GM20000 (cell line): ENCODE results near the gene TGFBR3.

Experiments used
- DNase-seq: peaks from one replicate; pipeline ENCODE4 v3.0.0; 2012; ENCODE audit warnings: low spot score
- CTCF ChIP-seq: IDR thresholded peaks from 2 replicates; pipeline ENCODE4 v1.5.1; 2012; ENCODE audit warnings: mild to moderate bottlenecking, control low read depth; ENCODE audit errors: extremely low read depth, missing control alignments

TGFBR3 gene

GRCh38 chr1:91784191-91784590 lies 101.8 kb downstream of the TGFBR3 start:
- DNase-seq, result no peak
- TF ChIP-seq CTCF, result no peak

GRCh38 chr1:91783423-91784170 lies 102.4 kb downstream of the TGFBR3 start:
- no peak for TF ChIP-seq CTCF
- DNase-seq, result no peak

- TF ChIP-seq CTCF, result no peak
- DNase-seq, result no peak
Observed at GRCh38 chr1:91781901-91782622, 103.9 kb downstream of the TGFBR3 start.

- TF ChIP-seq CTCF, result no peak
- no peak for DNase-seq
Observed at GRCh38 chr1:91781371-91781825, 104.6 kb downstream of the TGFBR3 start.

- TF ChIP-seq CTCF, result no peak
- DNase-seq, result no peak
Observed at GRCh38 chr1:91779548-91780021, 106.4 kb downstream of the TGFBR3 start.

GRCh38 chr1:91778964-91779363 lies 107.0 kb downstream of the TGFBR3 start:
- no peak for DNase-seq
- TF ChIP-seq CTCF, result no peak

- DNase-seq, result no peak
- no peak for TF ChIP-seq CTCF
Observed at GRCh38 chr1:91777630-91778300, 108.2 kb downstream of the TGFBR3 start.
